ENCODE data around the gene CACNA1H. TPM values are rescaled to one million over a fixed set of nuclear protein-coding genes. Genes with fewer than 3 reads are reported as not detected.
A peak's percentile ranks its signal among the peaks of the same experiment; 100 is the strongest.

CACNA1H gene
- 9.5 and 32.6 TPM in 2 replicates for total RNA-seq (ENCODE audit: low replicate concordance)

GRCh38 chr16:1152651-1153259, at the start of gene CACNA1H:
TSS of gene CACNA1H (plus strand) at chr16:1153106. CDS start at chr16:1153738, 632 bp downstream.
- peak within 1 kb of the TSS; percentile 95 for H3K4me2 ChIP-seq
- peaks cover 21% of the 10 kb centered on the region for H3K79me2 ChIP-seq (ENCODE audit: low read depth)
- peaks cover 4% of the 10 kb centered on the region for H3K9me3 Mint-ChIP-seq
- peak within 1 kb of the TSS; percentile 68 for H3K4me3 ChIP-seq
- H3F3A ChIP-seq (ENCODE audit: low read depth): peaks cover 14% of the 10 kb centered on the region
- H3K27me3 Mint-ChIP-seq (ENCODE audit: insufficient read depth, low read depth): peaks cover 14% of the 10 kb centered on the region
- H3K9ac ChIP-seq: no peak within 1 kb of the TSS
- H3K4me1 Mint-ChIP-seq: peaks cover 20% of the 10 kb centered on the region
- no peak within 1 kb of the TSS for H3K27ac Mint-ChIP-seq
- peak within 1 kb of the TSS; percentile 57 for H2AFZ ChIP-seq (replicated peaks)
- H3K9me3 ChIP-seq (ENCODE audit: low read depth): no peaks in the 10 kb centered on the region
- peaks cover 11% of the 10 kb centered on the region for H3K27me3 ChIP-seq
- H4K20me1 ChIP-seq (ENCODE audit: low read depth): peaks cover 42% of the 10 kb centered on the region
- no peak within 1 kb of the TSS for H3K27ac ChIP-seq
- H3K36me3 ChIP-seq: no peaks in the 10 kb centered on the region
- peak; percentile 86 for DNase-seq (ENCODE audit: low spot score)
- peak; percentile 68 for TF ChIP-seq CTCF (IDR thresholded peaks at IDR 0.05)
- no peak for TF ChIP-seq EZH2 (IDR thresholded peaks at IDR 0.05)
- no peak for TF ChIP-seq EZH2phosphoT487 (IDR thresholded peaks at IDR 0.05)
- peaks cover 22% of the 10 kb centered on the region for H3K4me1 ChIP-seq
- peak within 1 kb of the TSS; percentile 77 for H3K4me3 Mint-ChIP-seq
- no peaks in the 10 kb centered on the region for H3K36me3 Mint-ChIP-seq

- Histone ChIP-seq H3K27ac (no peak overlapping the region), H2AFZ (replicated peaks) (peak overlapping the region; percentile 98), H3K79me2 (ENCODE audit: low read depth) (no peaks in the 10 kb centered on the region), H3K4me3 (peak overlapping the region; percentile 72), H3K36me3 (no peaks in the 10 kb centered on the region), H3K4me2 (peak overlapping the region; percentile 99), H3K27me3 (peaks cover 27% of the 10 kb centered on the region), H3K4me1 (peaks cover 19% of the 10 kb centered on the region), H3K9ac (no peak overlapping the region), H3K9me3 (ENCODE audit: low read depth) (no peaks in the 10 kb centered on the region), H4K20me1 (ENCODE audit: low read depth) (no peaks in the 10 kb centered on the region), H3F3A (ENCODE audit: low read depth) (peaks cover 2% of the 10 kb centered on the region)
- H3K4me1 Mint-ChIP-seq: peaks cover 3% of the 10 kb centered on the region
- no peak for DNase-seq (ENCODE audit: low spot score)
- TF ChIP-seq EZH2 (IDR thresholded peaks at IDR 0.05) (no peak), EZH2phosphoT487 (IDR thresholded peaks at IDR 0.05) (no peak), CTCF (IDR thresholded peaks at IDR 0.05) (no peak)
- no peaks in the 10 kb centered on the region for H3K36me3 Mint-ChIP-seq
- H3K27ac Mint-ChIP-seq: no peak overlapping the region
- H3K27me3 Mint-ChIP-seq (ENCODE audit: insufficient read depth, low read depth): peaks cover 9% of the 10 kb centered on the region
- no peak overlapping the region for H3K4me3 Mint-ChIP-seq
- H3K9me3 Mint-ChIP-seq: no peaks in the 10 kb centered on the region
These were observed 49.3 kb upstream of the CACNA1H start for GRCh38 chr16:1103636-1103980.

GRCh38 chr16:1105888-1106620, 46.9 kb upstream of the CACNA1H start:
- peaks cover 15% of the 10 kb centered on the region for H3K27me3 Mint-ChIP-seq (ENCODE audit: insufficient read depth, low read depth)
- no peak overlapping the region for H3K27ac Mint-ChIP-seq
- Histone ChIP-seq H3K36me3 (no peaks in the 10 kb centered on the region), H3K9me3 (ENCODE audit: low read depth) (no peaks in the 10 kb centered on the region), H3K4me1 (peaks cover 8% of the 10 kb centered on the region), H3K4me3 (no peak overlapping the region), H3K27me3 (peaks cover 48% of the 10 kb centered on the region), H3K9ac (no peak overlapping the region), H2AFZ (replicated peaks) (no peak overlapping the region), H3K27ac (no peak overlapping the region), H3F3A (ENCODE audit: low read depth) (peaks cover under 1% of the 10 kb centered on the region), H4K20me1 (ENCODE audit: low read depth) (no peaks in the 10 kb centered on the region), H3K79me2 (ENCODE audit: low read depth) (no peaks in the 10 kb centered on the region), H3K4me2 (no peak overlapping the region)
- TF ChIP-seq EZH2 (IDR thresholded peaks at IDR 0.05) (no peak), CTCF (IDR thresholded peaks at IDR 0.05) (peak; percentile 93)
- peak; percentile 91 for DNase-seq (ENCODE audit: low spot score)
- no peaks in the 10 kb centered on the region for H3K4me1 Mint-ChIP-seq
- H3K9me3 Mint-ChIP-seq: no peaks in the 10 kb centered on the region
- no peaks in the 10 kb centered on the region for H3K36me3 Mint-ChIP-seq
- H3K4me3 Mint-ChIP-seq: no peak overlapping the region
